WERI-Rb-1 (cell line): ENCODE data around the gene OSTC.
A peak's percentile ranks its signal among the peaks of the same experiment; 100 is the strongest.

Source experiments
- DNase-seq: peaks from one replicate; pipeline ENCODE4 v3.0.0-alpha.2; 2020
- H3K27ac ChIP-seq: fragments of 250-450 bp; sonication (Bioruptor Pico); 2 replicates; pipeline ENCODE4 v1.5.1; 2020; ENCODE audit warnings: mild to moderate bottlenecking, moderate library complexity
- H3K27me3 ChIP-seq: fragments of 250-450 bp; sonication (Bioruptor Pico); 2 replicates; pipeline ENCODE4 v1.5.1; 2021; ENCODE audit warnings: mild to moderate bottlenecking, low read depth, moderate library complexity; ENCODE audit not compliant: insufficient read depth, severe bottlenecking
- H3K36me3 ChIP-seq: fragments of 250-450 bp; sonication (Bioruptor Pico); 2 replicates; pipeline ENCODE4 v1.5.1; 2020; ENCODE audit warnings: mild to moderate bottlenecking, moderate library complexity
- H3K4me3 ChIP-seq: 2 replicates; pipeline ENCODE4 v1.5.1; 2011; ENCODE audit warnings: low read depth, mild to moderate bottlenecking, control low read depth, low read length
- H3K9me3 ChIP-seq: fragments of 250-450 bp; sonication (Bioruptor Pico); 2 replicates; pipeline ENCODE4 v1.5.1; 2021; ENCODE audit warnings: mild to moderate bottlenecking, moderate library complexity; ENCODE audit not compliant: severe bottlenecking
- TF ChIP-seq, protein P1 (sequence below): IDR thresholded peaks from 2 replicates; pipeline ENCODE4 v1.5.1; 2011; ENCODE audit warnings: low read depth, mild to moderate bottlenecking, control low read depth, inconsistent platforms, low read length

Gene OSTC

DNA sequence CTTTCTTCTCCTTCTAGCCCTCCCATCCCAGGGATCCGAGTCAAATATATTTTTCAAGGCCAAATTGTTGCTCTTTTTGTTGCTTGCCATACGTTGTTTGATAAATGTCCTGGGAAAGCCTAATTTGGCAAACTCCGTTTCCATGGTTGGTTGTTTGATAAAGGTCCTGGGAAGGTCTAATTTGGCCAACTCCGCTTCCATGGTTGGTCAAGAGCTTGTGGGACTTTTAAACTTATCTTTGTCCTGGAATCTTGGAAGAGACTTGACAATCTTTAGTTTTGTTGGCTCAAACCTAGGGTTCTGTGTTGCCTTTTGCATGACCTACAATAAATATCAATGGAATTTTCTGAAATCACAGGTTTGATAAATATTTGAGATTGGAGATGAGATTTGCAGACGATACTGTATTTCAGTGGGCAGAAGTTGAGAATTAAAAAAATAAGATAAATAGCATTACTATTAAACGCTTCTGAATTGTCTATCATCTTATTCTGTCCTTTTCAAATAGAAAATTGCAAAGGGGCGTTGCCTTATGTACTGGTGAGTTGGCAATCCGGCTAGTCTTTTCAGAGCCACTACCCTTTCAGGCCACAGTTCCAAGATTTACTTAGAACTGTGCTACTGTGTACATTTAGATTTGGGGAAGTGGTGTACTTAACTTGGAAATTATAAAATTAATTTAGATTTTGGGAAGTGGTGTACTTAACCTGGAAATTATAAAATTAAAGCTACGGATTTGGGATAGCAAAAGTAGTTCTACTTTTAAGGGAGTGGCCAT, 804 bp downstream of the OSTC start:
- H3K4me3 ChIP-seq: peak overlapping the region; percentile 100
- TF ChIP-seq, protein P1, sequence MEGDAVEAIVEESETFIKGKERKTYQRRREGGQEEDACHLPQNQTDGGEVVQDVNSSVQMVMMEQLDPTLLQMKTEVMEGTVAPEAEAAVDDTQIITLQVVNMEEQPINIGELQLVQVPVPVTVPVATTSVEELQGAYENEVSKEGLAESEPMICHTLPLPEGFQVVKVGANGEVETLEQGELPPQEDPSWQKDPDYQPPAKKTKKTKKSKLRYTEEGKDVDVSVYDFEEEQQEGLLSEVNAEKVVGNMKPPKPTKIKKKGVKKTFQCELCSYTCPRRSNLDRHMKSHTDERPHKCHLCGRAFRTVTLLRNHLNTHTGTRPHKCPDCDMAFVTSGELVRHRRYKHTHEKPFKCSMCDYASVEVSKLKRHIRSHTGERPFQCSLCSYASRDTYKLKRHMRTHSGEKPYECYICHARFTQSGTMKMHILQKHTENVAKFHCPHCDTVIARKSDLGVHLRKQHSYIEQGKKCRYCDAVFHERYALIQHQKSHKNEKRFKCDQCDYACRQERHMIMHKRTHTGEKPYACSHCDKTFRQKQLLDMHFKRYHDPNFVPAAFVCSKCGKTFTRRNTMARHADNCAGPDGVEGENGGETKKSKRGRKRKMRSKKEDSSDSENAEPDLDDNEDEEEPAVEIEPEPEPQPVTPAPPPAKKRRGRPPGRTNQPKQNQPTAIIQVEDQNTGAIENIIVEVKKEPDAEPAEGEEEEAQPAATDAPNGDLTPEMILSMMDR: no peak
- no peak for DNase-seq
- peak overlapping the region; percentile 91 for H3K27ac ChIP-seq
- H3K36me3 ChIP-seq: peaks cover 10% of the 10 kb centered on the region
- no peaks in the 10 kb centered on the region for H3K9me3 ChIP-seq
- H3K27me3 ChIP-seq: no peaks in the 10 kb centered on the region

DNA sequence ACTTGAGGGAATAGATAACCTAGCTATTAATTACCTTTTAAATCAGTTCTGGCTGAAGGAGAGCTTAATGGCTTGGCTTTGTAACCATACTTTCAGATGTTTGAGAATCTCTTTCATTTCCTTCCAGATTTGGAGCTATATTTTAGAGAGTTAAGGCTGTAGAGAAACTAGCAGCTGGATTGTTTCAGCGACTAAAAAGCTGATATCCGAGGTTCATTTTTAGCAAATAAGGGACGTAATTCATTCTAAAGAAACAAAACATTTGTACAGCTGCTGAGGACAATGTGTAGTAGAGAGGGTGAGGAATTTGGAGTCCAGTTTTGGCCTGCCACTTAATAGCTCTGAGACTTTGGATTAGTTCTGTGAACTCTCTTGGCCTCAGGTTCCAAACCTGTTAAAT, 12.2 kb downstream of the OSTC start:
- no peak for DNase-seq
- Histone ChIP-seq H3K9me3 (no peaks in the 10 kb centered on the region), H3K27me3 (no peaks in the 10 kb centered on the region), H3K36me3 (peaks cover 70% of the 10 kb centered on the region), H3K27ac (no peak overlapping the region), H3K4me3 (no peak overlapping the region)
- TF ChIP-seq, protein P1: no peak

DNA sequence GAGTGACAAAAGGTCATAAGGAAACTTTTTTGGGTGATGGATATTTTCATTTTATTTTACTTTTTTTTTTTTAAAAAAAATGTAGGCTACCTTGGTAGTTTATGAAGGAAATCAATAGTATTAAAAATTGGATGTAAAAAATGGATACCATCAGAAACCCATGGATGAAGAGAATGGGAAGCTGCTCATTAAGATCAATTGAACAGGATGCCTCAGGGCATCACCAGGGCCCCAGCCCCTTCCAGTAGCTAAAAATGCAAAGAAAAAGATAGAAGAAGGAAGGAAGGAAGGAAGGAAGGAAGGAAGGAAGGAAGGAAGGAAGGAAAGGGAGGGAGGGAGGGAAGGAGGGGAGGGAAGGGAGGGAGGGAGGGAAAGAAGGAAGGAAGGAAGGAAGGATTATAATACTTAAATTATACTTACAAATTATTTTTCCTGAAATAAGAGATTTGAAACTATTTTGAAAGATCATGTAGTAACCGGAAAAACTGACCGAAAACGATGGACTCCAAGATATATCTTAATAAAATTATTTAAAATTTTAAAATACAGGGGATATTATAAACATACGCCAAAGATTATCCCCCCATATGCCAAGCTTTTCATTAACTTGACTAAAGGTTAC, 24.1 kb downstream of the OSTC start:
- no peaks in the 10 kb centered on the region for H3K27me3 ChIP-seq
- H3K27ac ChIP-seq: no peak overlapping the region
- H3K36me3 ChIP-seq: no peaks in the 10 kb centered on the region
- H3K9me3 ChIP-seq: no peaks in the 10 kb centered on the region
- no peak overlapping the region for H3K4me3 ChIP-seq
- TF ChIP-seq, protein P1: no peak
- no peak for DNase-seq

DNA sequence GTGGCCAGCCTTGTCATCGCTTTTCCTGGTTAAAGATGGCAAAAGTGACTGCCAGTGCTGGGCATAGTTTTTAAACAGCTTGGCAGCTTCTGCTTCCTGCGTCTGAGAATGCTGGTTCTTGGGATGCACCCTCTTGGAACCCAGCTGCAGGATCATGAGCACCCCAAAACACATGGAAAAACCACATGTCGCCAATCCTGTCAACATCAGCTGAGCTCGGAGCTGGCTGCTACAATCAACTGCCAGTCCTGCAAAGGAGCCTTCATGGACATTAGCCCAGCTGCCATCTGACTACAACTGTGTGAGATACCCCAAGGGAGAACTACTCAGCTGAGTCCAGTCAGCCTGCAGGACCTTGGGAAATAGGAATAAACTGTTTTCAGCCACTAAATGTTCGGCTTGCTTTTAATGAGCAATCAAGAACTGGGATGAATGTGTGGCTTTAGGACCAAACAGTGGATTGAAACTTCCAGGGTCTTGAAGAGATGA, 31.0 kb downstream of the OSTC start:
- H3K27ac ChIP-seq: no peak overlapping the region
- TF ChIP-seq, protein P1: no peak
- no peaks in the 10 kb centered on the region for H3K27me3 ChIP-seq
- no peaks in the 10 kb centered on the region for H3K9me3 ChIP-seq
- DNase-seq: no peak
- no peak overlapping the region for H3K4me3 ChIP-seq
- H3K36me3 ChIP-seq: no peaks in the 10 kb centered on the region

DNA sequence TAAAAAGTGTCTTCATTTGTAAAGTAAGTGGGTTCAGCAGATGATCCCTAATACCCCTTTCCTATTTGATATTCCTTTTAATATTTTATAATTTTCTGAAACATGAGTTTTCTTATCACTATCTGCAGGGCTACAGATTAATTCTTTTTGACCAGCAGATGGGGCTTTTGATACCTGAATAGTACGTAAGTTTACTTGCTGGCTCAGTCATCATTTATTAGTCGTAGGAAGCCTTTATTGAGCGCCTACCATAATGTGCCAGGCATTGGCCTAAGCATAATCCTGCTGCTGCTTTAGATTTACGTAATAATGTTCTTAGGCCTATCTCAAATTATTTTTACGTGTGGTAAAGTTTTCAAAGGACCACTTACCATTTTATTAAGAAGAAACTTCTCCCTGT, 33.1 kb downstream of the OSTC start:
- Histone ChIP-seq H3K27me3 (no peaks in the 10 kb centered on the region), H3K27ac (no peak overlapping the region), H3K4me3 (no peak overlapping the region), H3K9me3 (no peaks in the 10 kb centered on the region), H3K36me3 (no peaks in the 10 kb centered on the region)
- TF ChIP-seq, protein P1: peak; percentile 28; the same call in 1 of the 2 replicates
- no peak for DNase-seq
